UCSD-AML1 (cell line): ENCODE measurements around the gene DKC1.
"Not testable (repeated sequence)": the region's sequence is repeated elsewhere in the genome, so short reads cannot be mapped to it uniquely, and the experiment has no call there.

ENCODE experiments used
- DNase-seq: peaks from one replicate; lab custom pipeline; 2025; ENCODE audit not compliant: unreplicated experiment; lab: John Stamatoyannopoulos, UW

DKC1 gene

DNA sequence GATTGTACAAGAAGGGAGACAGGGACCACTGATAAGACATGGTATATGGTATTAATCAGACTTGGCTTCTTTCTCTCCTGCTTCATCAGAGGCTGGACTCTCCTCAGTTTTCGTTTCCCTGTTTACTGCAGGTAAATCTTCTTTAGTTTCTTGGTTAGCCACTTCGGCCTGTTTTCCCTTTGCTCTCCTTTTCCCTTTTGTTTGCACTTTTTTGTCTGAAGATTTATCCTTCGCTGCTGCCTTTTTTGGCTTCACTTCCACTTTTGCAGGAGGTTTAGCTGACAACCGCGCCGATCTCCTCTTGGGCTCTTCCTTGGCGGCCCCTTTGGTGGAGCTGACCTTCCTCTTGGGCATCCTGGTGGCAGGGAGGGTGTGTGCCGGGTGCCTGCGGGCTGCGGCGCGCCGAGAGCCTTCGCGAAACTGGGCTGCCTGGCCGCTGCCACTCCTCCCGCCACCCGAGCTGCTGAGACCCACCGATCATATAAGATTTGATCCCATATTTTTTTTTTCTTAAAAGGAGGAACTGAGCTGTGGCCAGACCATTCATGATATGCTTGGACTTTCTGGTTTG lies 54.5 kb downstream of the DKC1 start:
- DNase-seq = not testable (repeated sequence)

DNA sequence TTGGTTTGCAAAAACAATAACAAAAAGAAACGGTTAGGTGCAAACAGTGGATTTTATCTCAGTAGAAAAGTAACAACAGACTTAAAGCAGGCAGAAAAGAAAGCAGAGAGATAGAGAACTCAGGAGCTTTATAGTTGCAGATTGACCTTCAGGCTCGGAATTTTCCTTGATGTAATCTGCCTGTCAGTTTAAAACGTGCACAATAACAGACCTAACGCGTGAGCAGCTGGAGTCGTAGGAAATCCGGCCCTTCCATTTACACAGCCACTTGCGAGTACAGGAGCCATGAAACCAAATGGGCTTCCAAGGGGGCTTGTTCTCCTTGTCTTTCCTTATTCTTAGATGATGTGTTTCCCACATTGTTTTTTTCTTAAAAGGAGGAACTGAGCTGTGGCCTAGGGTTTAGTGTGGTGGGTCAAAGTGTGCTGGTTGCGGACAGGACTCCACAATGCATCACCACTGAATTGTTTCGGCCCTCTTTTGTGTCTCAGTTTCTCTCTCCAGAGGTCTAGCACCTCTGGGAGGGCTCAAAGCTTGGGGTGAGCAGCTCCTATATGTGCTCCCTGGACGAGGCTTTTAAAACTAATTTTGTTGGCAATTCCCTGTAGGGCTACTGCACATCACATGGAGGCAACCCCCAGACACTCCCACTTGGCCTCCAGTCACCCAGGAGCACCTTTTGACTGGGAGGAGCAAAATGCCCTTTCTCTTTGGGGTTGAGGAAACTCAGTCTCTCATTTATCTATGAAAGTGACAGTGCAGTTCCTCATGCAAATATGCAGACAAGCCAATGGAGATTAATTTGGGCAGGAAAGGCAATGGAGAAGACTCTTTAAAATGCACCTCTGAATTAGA lies 56.5 kb downstream of the DKC1 start:
- no peak for DNase-seq

DNA sequence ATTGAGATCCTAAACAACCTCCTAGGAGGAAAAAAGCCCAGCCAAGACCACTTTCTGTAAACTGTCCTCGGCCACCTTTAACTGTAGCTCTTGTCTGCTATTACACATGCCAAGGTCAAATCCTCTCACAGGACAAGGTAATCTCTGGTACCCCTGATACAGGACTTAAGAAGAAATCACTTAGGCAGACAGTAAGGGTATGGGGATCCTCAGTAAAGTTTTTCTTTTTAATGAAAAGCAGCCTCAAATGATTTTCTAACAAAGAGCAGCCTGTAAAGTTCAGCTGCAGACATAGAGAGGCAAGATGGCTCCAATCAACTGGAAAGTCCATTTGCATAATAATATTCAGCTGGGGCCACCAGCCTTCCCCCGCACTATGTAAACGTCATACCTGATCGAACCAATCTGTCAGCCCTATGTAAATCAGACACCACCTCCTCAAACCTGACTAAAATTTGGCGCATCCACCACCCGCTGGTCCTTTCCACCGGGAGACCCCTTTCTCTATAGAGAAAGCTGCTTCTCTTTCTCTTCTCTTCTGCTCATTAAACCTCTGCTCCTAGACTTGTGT lies 57.2 kb downstream of the DKC1 start:
- no peak for DNase-seq

DNA sequence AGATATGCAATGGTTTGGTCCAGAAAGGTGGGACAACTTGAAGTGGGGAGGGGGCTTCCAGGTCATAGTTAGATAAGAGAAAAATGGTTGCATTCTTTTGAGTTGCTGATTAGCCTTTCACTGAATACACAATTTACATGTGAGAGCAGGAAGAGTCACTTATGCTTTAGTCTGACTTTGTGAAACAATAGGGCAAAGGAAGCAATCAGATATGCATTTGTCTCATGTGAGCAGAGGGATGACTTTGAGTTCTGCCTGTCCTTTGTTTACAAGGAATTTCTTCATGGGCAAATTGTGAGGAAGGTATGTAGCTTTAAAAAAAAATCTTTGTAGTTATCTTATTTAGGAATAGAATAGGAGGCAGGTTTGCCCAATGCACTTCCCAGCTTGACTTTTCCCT lies 58.9 kb downstream of the DKC1 start:
- no peak for DNase-seq

DNA sequence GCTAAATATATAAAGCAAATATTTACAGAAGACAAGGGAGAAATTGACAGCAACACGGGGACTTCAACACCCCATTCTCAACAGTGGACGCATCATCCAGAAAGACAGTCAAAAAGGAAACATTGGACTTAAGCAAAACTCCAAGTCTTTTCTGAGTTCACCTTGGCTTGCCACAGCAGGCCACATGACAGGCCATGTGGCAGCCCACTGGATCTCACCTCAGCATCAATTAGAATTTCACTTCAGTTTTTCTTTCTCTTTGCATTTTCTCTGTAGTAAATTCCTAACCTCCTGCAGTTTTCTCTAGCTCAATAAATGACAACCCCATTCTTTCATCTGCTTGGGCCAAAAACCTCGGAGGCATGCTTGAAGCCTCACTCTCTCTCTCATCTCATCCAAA lies 59.4 kb downstream of the DKC1 start:
- DNase-seq = no peak

DNA sequence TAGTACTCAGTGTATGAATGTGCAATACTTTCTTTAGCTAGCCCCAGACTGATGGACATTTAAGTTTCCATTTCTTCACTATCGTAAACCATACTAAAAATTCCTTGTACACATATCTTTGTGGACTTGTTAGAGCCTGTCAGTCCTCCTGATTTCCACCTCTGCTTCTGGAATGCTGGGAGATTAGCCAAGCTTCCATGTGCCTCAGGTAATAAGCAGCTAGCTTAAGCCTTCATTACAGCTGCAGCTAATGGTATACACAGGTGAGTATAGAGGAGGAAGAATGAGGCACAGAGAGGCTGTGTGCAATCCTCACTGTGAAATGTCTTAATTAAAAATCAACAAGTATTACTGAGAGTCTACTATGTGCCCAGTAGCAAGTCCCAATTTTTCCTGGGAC lies 62.0 kb downstream of the DKC1 start:
- DNase-seq = no peak

DNA sequence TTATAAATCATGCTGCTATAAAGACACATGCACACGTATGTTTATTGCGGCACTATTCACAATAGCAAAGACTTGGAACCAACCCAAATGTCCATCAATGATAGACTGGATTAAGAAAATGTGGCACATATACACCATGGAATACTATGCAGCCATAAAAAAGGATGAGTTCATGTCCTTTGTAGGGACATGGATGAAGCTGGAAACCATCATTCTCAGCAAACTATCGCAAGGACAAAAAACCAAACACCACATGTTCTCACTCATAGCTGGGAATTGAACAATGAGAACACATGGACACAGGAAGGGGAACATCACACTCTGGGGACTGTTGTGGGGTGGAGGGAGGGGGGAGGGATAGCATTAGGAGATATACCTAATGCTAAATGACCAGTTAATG lies 62.9 kb downstream of the DKC1 start:
- DNase-seq = not testable (repeated sequence)
